ENCODE data around the gene NUP93. TPM values are rescaled to one million over a fixed set of nuclear protein-coding genes. Genes with fewer than 3 reads are reported as not detected.

NUP93 gene
- total RNA-seq, 1 experiment from 2014 or later = 165 TPM

- Histone ChIP-seq H3K4ac (ENCODE audit: low read depth, low read length) (no peak overlapping the region), H3K9me3 (ENCODE audit: control insufficient read depth, low read depth, low read length) (no peaks in the 10 kb centered on the region), H2BK15ac (ENCODE audit: low read depth, low read length) (no peak overlapping the region), H4K20me1 (ENCODE audit: control insufficient read depth, insufficient read depth, insufficient read length) (no peaks in the 10 kb centered on the region), H3T11ph (ENCODE audit: low read length) (no peak overlapping the region), H2BK20ac (ENCODE audit: low read depth, low read length, poor library complexity, severe bottlenecking) (no peak overlapping the region), H2BK12ac (ENCODE audit: insufficient read length, low read depth, low read length) (no peak overlapping the region), H2AFZ (ENCODE audit: low read length) (no peak overlapping the region), H3K14ac (ENCODE audit: insufficient read depth, low read length) (no peak overlapping the region; the same call in 1 of the 2 replicates), H4K8ac (replicated peaks; ENCODE audit: insufficient read length, low read depth, low read length) (no peak overlapping the region), H3K27ac (ENCODE audit: insufficient read length, low read depth, low read length) (no peak overlapping the region), H3K4me2 (ENCODE audit: insufficient read depth, insufficient read length, low read length) (peak overlapping the region; percentile 79), H2BK120ac (ENCODE audit: low read depth, low read length, poor library complexity, severe bottlenecking) (no peak overlapping the region), H4K5ac (ENCODE audit: insufficient read length, low read depth, low read length) (no peak overlapping the region), H4K91ac (ENCODE audit: insufficient read length, low read depth, low read length) (no peak overlapping the region), H3K18ac (ENCODE audit: insufficient read length, low read depth, low read length) (no peak overlapping the region), H3K23me2 (ENCODE audit: insufficient read length, low read depth, low read length, poor library complexity, severe bottlenecking) (peaks cover 8% of the 10 kb centered on the region), H3K23ac (ENCODE audit: insufficient read length, low read depth, low read length) (no peak overlapping the region), H3K9ac (ENCODE audit: extremely low read depth, insufficient read length, low read length) (peak overlapping the region; percentile 27), H3K79me2 (ENCODE audit: insufficient read depth, low read length) (no peaks in the 10 kb centered on the region), H3K4me1 (ENCODE audit: insufficient read depth, low read length) (no peaks in the 10 kb centered on the region), H3K56ac (ENCODE audit: insufficient read length, low read depth, low read length) (no peak overlapping the region), H2BK5ac (ENCODE audit: insufficient read length, low read length) (no peak overlapping the region), H3K79me1 (ENCODE audit: insufficient read depth, low read depth, low read length, poor library complexity, severe bottlenecking) (no peaks in the 10 kb centered on the region), H3K27me3 (ENCODE audit: insufficient read depth, low read length) (no peaks in the 10 kb centered on the region), H2AK5ac (ENCODE audit: insufficient read length, low read length) (no peak overlapping the region)
- Mint-ChIP-seq H3K27ac (no peak overlapping the region), H3K4me3 (peak overlapping the region; percentile 83 to 89), H3K4me1 (peaks cover 19 to 24% of the 10 kb centered on the region in 2 experiments), H3K9me3 (peaks cover 9 to 11% of the 10 kb centered on the region in 2 experiments), H3K36me3 (ENCODE audit: insufficient read depth in 1 of 3, low read depth in 3 of 3) (peaks cover 3 to 13% (median 8%) of the 10 kb centered on the region in 3 experiments; a peak in 6 of 7 replicates), H3K27me3 (ENCODE audit: low read depth) (peaks cover 54% of the 10 kb centered on the region)
- no CpG with 5 or more reads among the region's 8 CpGs for WGBS (ENCODE audit: extremely low coverage, insufficient read length, low lambda C conversion rate)
- TF ChIP-seq CTCF (conservative IDR thresholded peaks at IDR 0.05) = no peak
- DNase-seq = no peak
Observed at GRCh38 chr16:56682703-56683397, 47.1 kb upstream of the NUP93 start.

Measured in H9 (cell line).